Measurements from ENCODE around the gene TCF7L2. TPM values are rescaled to one million over a fixed set of nuclear protein-coding genes. Genes with fewer than 3 reads are reported as not detected.

The TCF7L2 gene
- total RNA-seq, 4 donors from 2014 or later: 12.7 to 59.9 (median 16.1) TPM

DNA sequence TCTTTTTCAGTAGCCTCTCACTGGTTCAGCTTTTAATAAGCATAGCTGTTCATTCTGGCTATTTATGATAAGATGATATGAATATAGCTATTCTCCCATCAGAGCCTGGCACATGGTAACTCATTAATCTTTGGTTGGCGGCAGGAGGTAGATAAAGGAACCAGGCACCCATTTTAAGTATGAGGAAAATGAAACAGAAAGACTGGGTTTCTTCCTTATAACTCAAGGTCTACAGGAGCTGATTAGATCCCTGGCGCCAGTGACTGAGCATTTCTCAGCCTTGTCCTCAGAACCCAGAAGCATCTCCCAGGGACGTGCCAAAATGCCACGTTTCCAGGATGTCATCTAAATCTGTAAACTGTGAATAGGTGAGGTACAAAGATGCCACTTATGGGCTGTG is 141.9 kb downstream of the TCF7L2 start:
- no peak overlapping the region for H3K27ac ChIP-seq

DNA sequence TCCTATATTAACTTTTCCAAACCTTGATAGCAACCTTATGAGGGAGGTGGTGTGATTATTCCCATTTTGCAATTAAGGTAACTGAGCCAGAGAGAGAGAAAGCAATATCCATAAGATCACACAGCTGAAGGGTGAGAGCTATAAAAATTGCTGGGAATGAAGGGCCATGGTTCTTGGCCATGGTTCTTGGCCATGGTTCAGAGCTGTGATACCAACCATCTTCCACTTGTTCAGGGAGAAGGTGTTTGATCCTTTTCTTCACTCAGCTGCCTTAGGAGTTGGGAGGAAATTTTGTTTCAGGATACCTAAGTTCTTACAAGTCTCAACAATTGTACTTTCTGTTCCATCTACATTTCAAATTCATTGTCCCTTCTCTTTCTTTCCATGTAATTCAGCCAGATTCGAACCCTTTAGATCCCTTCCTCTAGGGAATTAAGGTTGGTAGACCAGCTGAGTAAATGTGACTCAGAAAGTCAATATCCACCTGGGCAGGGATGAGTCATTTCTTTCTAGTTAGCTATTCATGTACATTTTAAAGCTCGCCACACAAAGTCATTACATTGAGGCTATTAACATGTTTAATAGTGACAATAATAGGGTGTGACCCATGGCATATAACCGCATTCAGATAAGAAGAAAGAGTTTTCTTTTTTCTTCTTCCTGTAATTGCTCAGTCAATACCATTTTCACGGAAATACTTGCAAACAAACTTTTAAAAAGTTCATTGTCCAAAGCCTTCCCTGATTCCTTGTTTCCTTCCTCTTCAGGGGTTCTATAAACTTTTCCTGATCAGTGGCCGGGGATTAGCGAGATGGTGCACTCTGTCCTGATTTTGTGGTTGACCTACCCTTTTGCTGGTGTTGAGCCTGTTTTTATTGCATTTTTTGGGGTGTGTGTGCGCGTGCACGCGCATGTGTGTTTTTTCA is 143.4 kb downstream of the TCF7L2 start:
- Histone ChIP-seq H3K27me3 (no peaks in the 10 kb centered on the region), H3K9me3 (no peaks in the 10 kb centered on the region), H3K36me3 (no peaks in the 10 kb centered on the region), H3K4me3 (no peak overlapping the region), H3K4me1 (no peaks in the 10 kb centered on the region), H3K27ac (peak overlapping the region in 1 of 2 donors; percentile 14)
- intact Hi-C loops (cut with DNase I; ENCODE audit: low total_unique reads): no loop called here
- DNase-seq: no peak
- TF ChIP-seq POLR2A (IDR thresholded peaks at IDR 0.05): no peak
- TF ChIP-seq, protein P1, sequence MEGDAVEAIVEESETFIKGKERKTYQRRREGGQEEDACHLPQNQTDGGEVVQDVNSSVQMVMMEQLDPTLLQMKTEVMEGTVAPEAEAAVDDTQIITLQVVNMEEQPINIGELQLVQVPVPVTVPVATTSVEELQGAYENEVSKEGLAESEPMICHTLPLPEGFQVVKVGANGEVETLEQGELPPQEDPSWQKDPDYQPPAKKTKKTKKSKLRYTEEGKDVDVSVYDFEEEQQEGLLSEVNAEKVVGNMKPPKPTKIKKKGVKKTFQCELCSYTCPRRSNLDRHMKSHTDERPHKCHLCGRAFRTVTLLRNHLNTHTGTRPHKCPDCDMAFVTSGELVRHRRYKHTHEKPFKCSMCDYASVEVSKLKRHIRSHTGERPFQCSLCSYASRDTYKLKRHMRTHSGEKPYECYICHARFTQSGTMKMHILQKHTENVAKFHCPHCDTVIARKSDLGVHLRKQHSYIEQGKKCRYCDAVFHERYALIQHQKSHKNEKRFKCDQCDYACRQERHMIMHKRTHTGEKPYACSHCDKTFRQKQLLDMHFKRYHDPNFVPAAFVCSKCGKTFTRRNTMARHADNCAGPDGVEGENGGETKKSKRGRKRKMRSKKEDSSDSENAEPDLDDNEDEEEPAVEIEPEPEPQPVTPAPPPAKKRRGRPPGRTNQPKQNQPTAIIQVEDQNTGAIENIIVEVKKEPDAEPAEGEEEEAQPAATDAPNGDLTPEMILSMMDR (IDR thresholded peaks at IDR 0.05): no peak

More for the DNA sequence above, 141.9 kb downstream of the TCF7L2 start:
- no peak overlapping the region for H3K4me3 ChIP-seq
- H3K27me3 ChIP-seq: no peaks in the 10 kb centered on the region
- TF ChIP-seq, protein P1 (IDR thresholded peaks at IDR 0.05): no peak
- TF ChIP-seq POLR2A (IDR thresholded peaks at IDR 0.05): no peak
- no peaks in the 10 kb centered on the region for H3K9me3 ChIP-seq
- no peak for DNase-seq
- H3K36me3 ChIP-seq: no peaks in the 10 kb centered on the region
- no peaks in the 10 kb centered on the region for H3K4me1 ChIP-seq
- intact Hi-C loops (cut with DNase I; ENCODE audit: low total_unique reads): no loop called here

DNA sequence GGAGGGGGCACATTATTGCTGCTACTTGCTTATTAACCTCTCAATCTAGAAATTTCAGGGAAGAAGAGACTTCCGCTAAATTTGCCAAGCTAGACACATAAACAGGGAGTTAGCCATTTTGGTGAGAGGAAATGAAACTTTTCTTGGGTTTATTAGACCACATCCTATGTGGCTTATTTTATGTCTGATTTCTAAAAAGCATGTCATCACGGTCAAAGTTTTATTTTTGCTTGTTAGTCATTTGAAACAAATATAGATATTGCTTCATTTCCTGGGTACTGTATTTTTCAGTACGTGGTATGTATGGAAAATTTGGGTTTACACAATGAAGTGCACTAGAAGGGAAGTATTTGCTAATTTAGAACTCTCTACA is 144.1 kb downstream of the TCF7L2 start:
- Histone ChIP-seq H3K27ac (no peak overlapping the region), H3K4me3 (no peak overlapping the region), H3K36me3 (no peaks in the 10 kb centered on the region), H3K27me3 (no peaks in the 10 kb centered on the region), H3K9me3 (no peaks in the 10 kb centered on the region), H3K4me1 (peaks cover 0 to under 1% of the 10 kb centered on the region in 2 donors)
- DNase-seq: no peak
- TF ChIP-seq POLR2A (IDR thresholded peaks at IDR 0.05): no peak
- TF ChIP-seq, protein P1 (IDR thresholded peaks at IDR 0.05): no peak
- intact Hi-C loops (cut with DNase I; ENCODE audit: low total_unique reads): no loop called here

DNA sequence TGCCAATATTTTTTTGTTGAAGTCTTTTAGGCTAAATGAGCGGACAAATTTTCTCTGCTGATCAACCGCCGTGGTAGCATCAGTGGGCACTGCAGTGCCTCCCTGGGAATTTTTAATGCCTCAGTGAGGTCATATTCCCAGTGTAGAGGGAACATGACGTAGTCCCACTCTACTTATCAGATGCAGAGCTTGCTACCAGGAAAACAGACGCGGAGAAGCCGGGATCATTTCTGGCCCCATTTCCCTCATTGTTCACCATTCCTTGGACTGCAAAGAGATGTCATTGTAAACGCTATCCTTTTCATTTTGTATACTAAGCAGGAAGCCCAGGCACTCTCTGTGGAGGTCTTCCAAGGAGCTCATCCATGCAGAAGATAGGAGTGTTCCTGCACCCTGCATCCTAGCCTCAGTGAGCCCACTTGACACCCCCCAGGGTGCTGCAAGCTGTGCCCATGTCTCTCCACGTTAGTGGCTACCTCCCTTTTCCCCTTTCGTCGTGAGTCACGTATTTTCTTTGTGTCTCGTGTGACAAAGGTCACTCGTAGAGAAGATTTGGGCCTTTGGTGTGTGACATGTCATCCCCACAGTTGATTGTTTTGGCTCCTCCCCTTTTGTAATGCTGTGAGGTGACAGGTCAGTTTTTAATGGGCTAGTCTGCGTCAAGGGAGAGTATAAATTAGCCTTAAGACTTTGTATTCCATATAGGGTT is 145.5 kb downstream of the TCF7L2 start:
- Histone ChIP-seq H3K27me3 (no peaks in the 10 kb centered on the region), H3K36me3 (no peaks in the 10 kb centered on the region), H3K27ac (peak overlapping the region; percentile 11 to 72), H3K9me3 (no peaks in the 10 kb centered on the region), H3K4me3 (no peak overlapping the region), H3K4me1 (peaks cover 1 to 12% of the 10 kb centered on the region in 2 donors)
- no peak for DNase-seq
- intact Hi-C loops (cut with DNase I; ENCODE audit: low total_unique reads): no loop called here
- TF ChIP-seq POLR2A (IDR thresholded peaks at IDR 0.05): no peak
- TF ChIP-seq, protein P1 (IDR thresholded peaks at IDR 0.05): no peak
